Type B pancreatic cell (in vitro differentiated cells): ENCODE data around the gene PRPSAP1. TPM values are rescaled to one million over a fixed set of nuclear protein-coding genes. Genes with fewer than 3 reads are reported as not detected.

Experiments used
- DNase-seq: peaks from one replicate; pipeline ENCODE4 v3.0.0; 2021; ENCODE audit warnings: mixed read lengths; ENCODE audit not compliant: unreplicated experiment; ENCODE audit errors: extremely low spot score
- H3K27ac Mint-ChIP-seq: 2 replicates; pipeline ENCODE4 v1.8.0; 2021; ENCODE audit warnings: mild to moderate bottlenecking, mixed read lengths
- H3K27me3 Mint-ChIP-seq: 2 replicates; pipeline ENCODE4 v1.8.0; 2021; ENCODE audit warnings: mixed read lengths
- H3K36me3 Mint-ChIP-seq: 2 replicates; pipeline ENCODE4 v1.8.0; 2021; ENCODE audit warnings: mixed read lengths
- H3K4me1 Mint-ChIP-seq: one replicate; pipeline ENCODE4 v1.8.0; 2021; ENCODE audit warnings: mixed read lengths; ENCODE audit not compliant: unreplicated experiment
- H3K4me3 Mint-ChIP-seq: 2 replicates; pipeline ENCODE4 v1.8.0; 2021; ENCODE audit warnings: mild to moderate bottlenecking, mixed read lengths
- H3K9me3 Mint-ChIP-seq: 2 replicates; pipeline ENCODE4 v1.8.0; 2021; ENCODE audit warnings: mixed read lengths
- CTCF ChIP-seq: fragments of 200-600 bp; sonication (generic); conservative IDR thresholded peaks from 2 replicates; pipeline ENCODE4 v1.5.0; 2021; ENCODE audit warnings: antibody characterized with exemption, mild to moderate bottlenecking
- total RNA-seq: library from RNA; stranded (reverse); gene quantifications from 2 replicates; pipeline ENCODE4 v1.2.1, GENCODE V29; 2021; ENCODE audit warnings: low replicate concordance

The PRPSAP1 gene
- total RNA-seq, 1 donor from 2014 or later, result 82.0 TPM

- TF ChIP-seq CTCF, result no peak
Observed at GRCh38 chr17:76384987-76385891, 31.5 kb upstream of the PRPSAP1 start.

DNA sequence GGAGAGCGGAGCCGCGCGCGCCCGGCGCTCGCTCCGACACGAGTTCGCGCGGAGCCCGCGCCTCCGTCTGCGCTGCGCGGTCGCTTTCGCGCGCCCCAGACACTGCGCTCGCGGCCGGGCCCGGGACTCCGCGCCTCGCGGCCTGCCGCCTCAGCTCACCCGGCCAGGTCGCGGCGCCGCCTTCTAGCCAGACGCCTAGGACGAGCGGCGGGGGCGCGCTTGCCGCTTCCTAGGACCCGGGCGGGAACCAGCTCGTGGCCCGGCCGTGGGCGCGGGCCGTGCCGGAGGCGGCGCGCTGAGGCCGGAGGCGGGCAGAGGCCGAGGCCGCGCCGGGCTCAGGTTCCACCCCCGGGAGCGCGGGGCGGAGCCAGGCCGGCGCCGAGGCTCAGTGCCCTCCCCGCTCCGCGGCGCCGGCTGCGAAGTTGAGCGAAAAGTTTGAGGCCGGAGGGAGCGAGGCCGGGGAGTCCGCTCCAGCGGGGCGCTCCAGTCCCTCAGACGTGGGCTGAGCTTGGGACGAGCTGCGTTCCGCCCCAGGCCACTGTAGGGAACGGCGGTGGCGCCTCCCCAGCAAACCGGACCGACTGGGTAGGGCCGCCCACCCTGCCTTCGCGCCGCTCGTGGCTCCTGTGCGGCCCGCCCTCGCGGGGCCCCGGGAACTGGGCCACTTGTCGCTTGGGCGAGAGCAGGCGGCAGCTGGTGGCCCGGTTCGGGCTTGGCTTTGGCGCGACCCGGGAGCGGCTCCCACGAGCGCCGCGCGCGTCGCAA lies 30.7 kb upstream of the PRPSAP1 start, which contains the start of gene SPHK1:
SPHK1 (plus strand) TSS at position 388 of the 765 bp plus-strand sequence. CDS start 1,036 bp downstream, outside the sequence.
- Mint-ChIP-seq H3K36me3 (no peaks in the 10 kb centered on the region), H3K4me3 (peak within 1 kb of the TSS; percentile 93), H3K27ac (peak within 1 kb of the TSS; percentile 80), H3K4me1 (peaks cover 11% of the 10 kb centered on the region), H3K9me3 (no peaks in the 10 kb centered on the region), H3K27me3 (peaks cover 7% of the 10 kb centered on the region)
- peak; percentile 82 for DNase-seq
- no peak for TF ChIP-seq CTCF

More at GRCh38 chr17:76384987-76385891, 31.5 kb upstream of the PRPSAP1 start:
- Mint-ChIP-seq H3K36me3 (no peaks in the 10 kb centered on the region), H3K9me3 (no peaks in the 10 kb centered on the region), H3K4me3 (peak overlapping the region; percentile 77), H3K27ac (no peak overlapping the region), H3K27me3 (peaks cover 4% of the 10 kb centered on the region), H3K4me1 (peaks cover 11% of the 10 kb centered on the region)
- no peak for DNase-seq

GRCh38 chr17:76383546-76384221 lies 30.0 kb upstream of the PRPSAP1 start:
- DNase-seq, result no peak
- TF ChIP-seq CTCF, result peak; percentile 63
- peak overlapping the region; percentile 80 for H3K27ac Mint-ChIP-seq

GRCh38 chr17:76382803-76383545 lies 29.3 kb upstream of the PRPSAP1 start:
- peak overlapping the region; percentile 71 for H3K27ac Mint-ChIP-seq
- H3K27me3 Mint-ChIP-seq, result peaks cover 7% of the 10 kb centered on the region
- no peak for DNase-seq
- peaks cover 4% of the 10 kb centered on the region for H3K9me3 Mint-ChIP-seq
- H3K36me3 Mint-ChIP-seq, result no peaks in the 10 kb centered on the region
- peaks cover 18% of the 10 kb centered on the region for H3K4me1 Mint-ChIP-seq
- no peak for TF ChIP-seq CTCF
- peak overlapping the region; percentile 93 for H3K4me3 Mint-ChIP-seq

More at GRCh38 chr17:76383546-76384221, 30.0 kb upstream of the PRPSAP1 start:
- Mint-ChIP-seq H3K36me3 (no peaks in the 10 kb centered on the region), H3K4me3 (peak overlapping the region; percentile 93), H3K27me3 (peaks cover 7% of the 10 kb centered on the region), H3K4me1 (peaks cover 15% of the 10 kb centered on the region), H3K9me3 (peaks cover under 1% of the 10 kb centered on the region)

- Mint-ChIP-seq H3K36me3 (peaks cover 3% of the 10 kb centered on the region), H3K4me3 (peak overlapping the region; percentile 93), H3K27ac (peak overlapping the region; percentile 71), H3K4me1 (peaks cover 21% of the 10 kb centered on the region), H3K27me3 (peaks cover 9% of the 10 kb centered on the region), H3K9me3 (peaks cover 7% of the 10 kb centered on the region)
- no peak for TF ChIP-seq CTCF
- DNase-seq, result peak; percentile 81
Observed at GRCh38 chr17:76382351-76382802, 28.7 kb upstream of the PRPSAP1 start.
